Fibroblast of the conjunctiva (primary cell): ENCODE measurements around the gene ENDOD1.

ENCODE experiments used
- DNase-seq: peaks from one replicate; pipeline ENCODE4 v3.0.0-alpha.2; 2010; ENCODE audit warnings: low read depth

The ENDOD1 gene

DNA sequence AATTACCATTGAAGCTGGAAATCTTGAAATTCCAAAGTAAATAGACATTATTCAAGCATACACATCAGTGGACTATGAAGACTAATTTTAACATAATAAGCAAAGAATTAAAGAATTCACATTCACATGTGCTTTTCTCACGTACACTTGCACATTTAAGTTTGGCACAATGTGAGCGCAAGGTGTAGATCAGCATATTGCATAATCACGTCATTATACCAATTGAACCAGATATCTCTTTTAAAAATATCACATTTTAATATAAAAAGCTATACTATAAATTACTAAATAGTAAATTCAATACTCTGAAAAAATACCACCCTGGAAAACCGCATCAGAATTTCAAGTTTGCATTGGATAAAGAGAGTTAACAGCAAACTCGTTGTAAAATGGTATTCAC is 80.6 kb downstream of the ENDOD1 start:
- DNase-seq = no peak

DNA sequence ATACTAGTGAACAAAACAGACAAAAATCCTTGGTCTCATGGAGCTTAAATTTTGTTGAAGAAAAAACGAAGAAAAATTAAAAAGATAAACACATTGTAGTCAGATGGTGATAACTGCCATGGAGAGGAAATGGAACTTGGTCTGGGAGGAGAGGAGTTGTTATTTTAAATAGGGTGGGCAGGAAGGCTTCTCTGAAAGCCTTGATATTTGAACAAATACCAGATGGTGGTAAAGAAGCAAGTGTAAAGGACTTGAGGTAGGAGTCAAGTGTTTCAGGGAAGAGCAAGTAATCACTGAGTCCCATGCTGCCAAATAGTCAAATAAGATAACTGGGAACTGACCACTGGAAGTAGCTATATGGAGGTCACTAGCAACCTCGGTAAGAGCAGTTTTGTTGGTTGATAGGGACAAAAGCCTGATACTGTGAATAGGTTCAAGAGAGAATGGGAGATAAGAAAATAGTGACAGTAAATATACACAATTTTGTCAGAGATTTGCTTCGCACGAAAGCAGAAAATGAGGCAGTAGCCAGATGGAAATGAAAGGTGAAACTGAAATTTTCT is 86.3 kb downstream of the ENDOD1 start:
- DNase-seq = no peak
